GM21447 (cell line): Measurements from ENCODE around the gene SORCS2.

ENCODE experiments used
- ATAC-seq: cut with Tn5 transposase; IDR thresholded peaks from one replicate; pipeline ENCODE4 v1.9.1; 2021; ENCODE audit not compliant: unreplicated experiment

Gene SORCS2

GRCh38 chr4:7192252-7193029 is at the start of gene SORCS2:
Gene SORCS2 (plus strand): TSS chr4:7192538.
- ATAC-seq = no peak

- ATAC-seq = no peak
Observed at GRCh38 chr4:7144374-7145290, 47.7 kb upstream of the SORCS2 start.

GRCh38 chr4:7145291-7145934 is 46.9 kb upstream of the SORCS2 start:
- no peak for ATAC-seq

- ATAC-seq = no peak
Observed at GRCh38 chr4:7146059-7146785, 46.1 kb upstream of the SORCS2 start.

GRCh38 chr4:7146786-7147115 is 45.6 kb upstream of the SORCS2 start:
- no peak for ATAC-seq

GRCh38 chr4:7147261-7147660 is 45.1 kb upstream of the SORCS2 start:
- ATAC-seq = no peak

GRCh38 chr4:7147661-7148310 is 44.6 kb upstream of the SORCS2 start:
- ATAC-seq = no peak

GRCh38 chr4:7148337-7148736 is 44.0 kb upstream of the SORCS2 start:
- ATAC-seq = no peak

- no peak for ATAC-seq
Observed at GRCh38 chr4:7150036-7150635, 42.2 kb upstream of the SORCS2 start.

- no peak for ATAC-seq
Observed at GRCh38 chr4:7151668-7152227, 40.6 kb upstream of the SORCS2 start.

- no peak for ATAC-seq
Observed at GRCh38 chr4:7153711-7154110, 38.6 kb upstream of the SORCS2 start.

GRCh38 chr4:7154351-7154981 is 37.9 kb upstream of the SORCS2 start:
- ATAC-seq = no peak

- no peak for ATAC-seq
Observed at GRCh38 chr4:7155590-7156071, 36.7 kb upstream of the SORCS2 start.

- no peak for ATAC-seq
Observed at GRCh38 chr4:7156328-7156727, 36.0 kb upstream of the SORCS2 start.

GRCh38 chr4:7156761-7157488 is 35.4 kb upstream of the SORCS2 start:
- no peak for ATAC-seq

GRCh38 chr4:7157666-7158065 is 34.7 kb upstream of the SORCS2 start:
- ATAC-seq = no peak

- no peak for ATAC-seq
Observed at GRCh38 chr4:7158081-7158750, 34.1 kb upstream of the SORCS2 start.

GRCh38 chr4:7158991-7159390 is 33.3 kb upstream of the SORCS2 start:
- ATAC-seq = no peak
